IMR-90 (cell line): ENCODE measurements around the gene C6orf58. TPM values are rescaled to one million over a fixed set of nuclear protein-coding genes. Genes with fewer than 3 reads are reported as not detected.

Experiments
- ATAC-seq: fragments of 200-7000 bp; cut with Tn5 transposase; 2 replicates; pipeline ENCODE4 v1.9.1; 2020; ENCODE audit warnings: low read depth, mild to moderate bottlenecking, moderate library complexity
- BruUV-seq: library from RNA; stranded (reverse); fragments of 400-500 nt; replicated peaks from 2 replicates; lab custom pipeline; 2021; lab: Mats Ljungman, UMichigan
- CTCF ChIA-PET: fragments of 300-600 bp; formaldehyde crosslinking; extraction: SDS; loops from one replicate; lab custom pipeline; 2021; ENCODE audit warnings: antibody characterized with exemption; lab: Yijun Ruan, JAX
- POLR2A ChIA-PET: fragments of 300-600 bp; sonication (Branson Sonifier 250); formaldehyde crosslinking; loops from one replicate; lab custom pipeline; 2022; ENCODE audit warnings: antibody characterized with exemption; ENCODE audit not compliant: unreplicated experiment; lab: Charles Lee
- DNase-seq: peaks from one replicate; pipeline ENCODE4 v3.0.0; 2013
- H2AFZ ChIP-seq: replicated peaks from 2 replicates; pipeline ENCODE3; 2013; ENCODE audit warnings: low read length, mild to moderate bottlenecking; ENCODE audit not compliant: poor library complexity
- H2AK5ac ChIP-seq: 2 replicates; pipeline ENCODE4 v1.6.1; 2013; ENCODE audit warnings: low read depth, low read length, inconsistent platforms
- H2AK9ac ChIP-seq: replicated peaks from 2 replicates; pipeline ENCODE3; 2013; ENCODE audit warnings: mild to moderate bottlenecking, low read depth, low read length, moderate library complexity; ENCODE audit not compliant: poor library complexity
- H2BK120ac ChIP-seq: 2 replicates; pipeline ENCODE4 v1.6.1; 2013; ENCODE audit warnings: low read depth, low read length, inconsistent platforms
- H2BK15ac ChIP-seq: 3 replicates; pipeline ENCODE4 v1.6.1; 2013; ENCODE audit warnings: low read depth, low read length, inconsistent platforms
- H2BK20ac ChIP-seq: 2 replicates; pipeline ENCODE4 v1.6.1; 2013; ENCODE audit warnings: low read depth, mild to moderate bottlenecking, inconsistent platforms, low read length, moderate library complexity
- H2BK5ac ChIP-seq: 2 replicates; pipeline ENCODE4 v1.6.1; 2013; ENCODE audit warnings: mild to moderate bottlenecking, low read depth, low read length, inconsistent platforms; ENCODE audit not compliant: poor library complexity, severe bottlenecking
- H3K14ac ChIP-seq: replicated peaks from 2 replicates; pipeline ENCODE4 v1.6.1; 2013; ENCODE audit warnings: low read depth, low read length, inconsistent platforms
- H3K18ac ChIP-seq: 2 replicates; pipeline ENCODE4 v1.6.1; 2013; ENCODE audit warnings: low read depth, low read length, control low read depth
- H3K23ac ChIP-seq: 2 replicates; pipeline ENCODE4 v1.6.1; 2013; ENCODE audit warnings: low read depth, low read length, inconsistent platforms
- H3K27ac ChIP-seq: 2 replicates; pipeline ENCODE4 v1.5.1; 2013; ENCODE audit warnings: mild to moderate bottlenecking, control low read depth, low read length; ENCODE audit not compliant: insufficient read depth
- H3K27me3 ChIP-seq: 2 replicates; pipeline ENCODE4 v1.6.1; 2013; ENCODE audit warnings: low read length; ENCODE audit not compliant: control insufficient read depth, insufficient read depth
- H3K36me3 ChIP-seq: 2 replicates; pipeline ENCODE4 v1.6.1; 2013; ENCODE audit warnings: low read length, mixed read lengths; ENCODE audit not compliant: control insufficient read depth, insufficient read depth
- H3K4ac ChIP-seq: 2 replicates; pipeline ENCODE4 v1.6.1; 2013; ENCODE audit warnings: low read depth, low read length, inconsistent platforms
- H3K4me1 ChIP-seq: 2 replicates; pipeline ENCODE4 v1.6.1; 2013; ENCODE audit warnings: low read length, mixed read lengths; ENCODE audit not compliant: control insufficient read depth, insufficient read depth
- H3K4me2 ChIP-seq: 2 replicates; pipeline ENCODE4 v1.6.1; 2013; ENCODE audit warnings: low read depth, mild to moderate bottlenecking, control low read depth, low read length, moderate library complexity
- H3K4me3 ChIP-seq: 2 replicates; pipeline ENCODE4 v1.5.1; 2013; ENCODE audit warnings: low read depth, mild to moderate bottlenecking, control low read depth, low read length, moderate library complexity; ENCODE audit not compliant: insufficient read depth
- H3K56ac ChIP-seq: 2 replicates; pipeline ENCODE4 v1.6.1; 2013; ENCODE audit warnings: low read length, inconsistent platforms; ENCODE audit not compliant: insufficient read depth; ENCODE audit errors: extremely low read depth
- H3K79me1 ChIP-seq, 2 experiments: 2 replicates each; pipeline ENCODE4 v1.6.1; 2013; ENCODE audit warnings: low read length in 2 of 2, inconsistent platforms in 1 of 2, low read depth in 1 of 2
- H3K9ac ChIP-seq: 2 replicates; pipeline ENCODE4 v1.6.1; 2013; ENCODE audit warnings: low read depth, low read length, control low read depth
- H3K9me1 ChIP-seq: 2 replicates; pipeline ENCODE4 v1.6.1; 2013; ENCODE audit warnings: low read length, inconsistent platforms; ENCODE audit not compliant: insufficient read depth
- H3K9me3 ChIP-seq: 2 replicates; pipeline ENCODE4 v1.6.1; 2013; ENCODE audit warnings: low read length; ENCODE audit not compliant: control insufficient read depth, insufficient read depth
- H4K20me1 ChIP-seq: 2 replicates; pipeline ENCODE4 v1.6.1; 2013; ENCODE audit warnings: low read length, inconsistent platforms; ENCODE audit not compliant: insufficient read depth
- H4K5ac ChIP-seq: 2 replicates; pipeline ENCODE4 v1.6.1; 2013; ENCODE audit warnings: mild to moderate bottlenecking, low read depth, low read length, control low read depth
- H4K8ac ChIP-seq, 2 experiments: 2 replicates each; pipeline ENCODE4 v1.6.1; 2013; ENCODE audit warnings: low read depth in 2 of 2, low read length in 2 of 2, control low read depth in 1 of 2, inconsistent platforms in 1 of 2
- H4K91ac ChIP-seq: 2 replicates; pipeline ENCODE4 v1.6.1; 2013; ENCODE audit warnings: low read depth, low read length, inconsistent platforms; ENCODE audit not compliant: insufficient read depth
- CEBPB ChIP-seq: IDR thresholded peaks from 2 replicates; pipeline ENCODE4 v1.6.1; 2012; ENCODE audit warnings: low read depth, low read length, improper control_type of control experiment
- CTCF ChIP-seq: conservative IDR thresholded peaks from 2 replicates; pipeline ENCODE4 v1.5.1; 2012; ENCODE audit warnings: mild to moderate bottlenecking, low read depth, low read length, improper control_type of control experiment
- MAZ ChIP-seq: IDR thresholded peaks from 2 replicates; pipeline ENCODE4 v1.6.1; 2012; ENCODE audit warnings: low read depth, mild to moderate bottlenecking, low read length, improper control_type of control experiment, moderate library complexity, borderline replicate concordance
- MXI1 ChIP-seq: IDR thresholded peaks from 2 replicates; pipeline ENCODE4 v1.6.1; 2012; ENCODE audit warnings: low read depth, mild to moderate bottlenecking, low read length, moderate library complexity, borderline replicate concordance
- NFE2L2 ChIP-seq: fragments of 150-350 bp; IDR thresholded peaks from 2 replicates; pipeline ENCODE4 v1.6.1; 2016; ENCODE audit warnings: low read depth, mild to moderate bottlenecking, low read length
- RAD21 ChIP-seq: IDR thresholded peaks from 2 replicates; pipeline ENCODE4 v1.6.1; 2012; ENCODE audit warnings: low read length, improper control_type of control experiment
- RCOR1 ChIP-seq: IDR thresholded peaks from 2 replicates; pipeline ENCODE4 v1.6.1; 2012; ENCODE audit warnings: mild to moderate bottlenecking, low read length, improper control_type of control experiment; ENCODE audit not compliant: insufficient replicate concordance
- USF2 ChIP-seq: fragments of 150-350 bp; IDR thresholded peaks from 2 replicates; pipeline ENCODE4 v1.6.1; 2017; ENCODE audit warnings: mild to moderate bottlenecking, antibody characterized with exemption, low read length, low read depth
- dilution Hi-C: fragments of 300-500 bp; cut with HindIII; formaldehyde crosslinking; loops from one replicate; pipeline ENCODE4 v1.14.3; 2018; ENCODE audit warnings: low sequenced_read_pairs; ENCODE audit not compliant: unreplicated experiment
- in situ Hi-C: fragments of 300-500 bp; cut with MboI; formaldehyde crosslinking; loops from 3 replicates; pipeline ENCODE4 v1.14.3; 2019; ENCODE audit warnings: low sequenced_read_pairs, inconsistent platforms, mixed read lengths
- intact Hi-C: fragments of 100-400 bp; cut with micrococcal nuclease; formaldehyde crosslinking; loops from 2 replicates; pipeline ENCODE4 v1.10.0; 2022
- polyA plus RNA-seq, 3 experiments: library from polyadenylated mRNA; depleted of rRNA; stranded (reverse); fragments of >200 nt; gene quantifications; 2 replicates each; pipeline ENCODE4 v1.2.3, GENCODE V29; 2012; ENCODE audit warnings: low replicate concordance in 1 of 3
- total RNA-seq: library from RNA; depleted of rRNA; stranded (reverse); fragments of >200 nt; gene quantifications from 2 replicates; pipeline ENCODE4 v1.2.3, GENCODE V29; 2012

The C6orf58 gene
- total and polyA plus RNA-seq, 2 of the 4 experiments (the other 2 are of a cell fraction): 0.09 TPM; not detected in 1

- dilution Hi-C loops (no loop called here), intact Hi-C loops (no loop called here), in situ Hi-C loops (no loop called here)
- POLR2A ChIA-PET: no interaction called here
- Histone ChIP-seq H3K23ac (no peak overlapping the region), H3K4me3 (no peak overlapping the region), H2BK20ac (no peak overlapping the region), H3K4ac (no peak overlapping the region), H3K27me3 (no peaks in the 10 kb centered on the region), H3K9ac (no peak overlapping the region), H2BK120ac (no peak overlapping the region), H3K4me2 (no peak overlapping the region), H4K91ac (no peak overlapping the region), H4K20me1 (no peaks in the 10 kb centered on the region), H3K56ac (no peak overlapping the region), H4K5ac (no peak overlapping the region), H2AK9ac (no peak overlapping the region), H3K79me1 (no peaks in the 10 kb centered on the region), H2BK5ac (no peak overlapping the region), H4K8ac (no peak overlapping the region), H3K18ac (no peak overlapping the region), H2BK15ac (no peak overlapping the region), H3K4me1 (no peaks in the 10 kb centered on the region), H3K9me1 (no peaks in the 10 kb centered on the region), H3K36me3 (no peaks in the 10 kb centered on the region), H2AFZ (no peak overlapping the region), H3K9me3 (no peaks in the 10 kb centered on the region), H3K14ac (no peak overlapping the region), H3K27ac (no peak overlapping the region), H2AK5ac (no peak overlapping the region)
- CTCF ChIA-PET: no interaction called here
- no peak for TF ChIP-seq CTCF
- TF ChIP-seq RCOR1: no peak
- no peak for TF ChIP-seq MAZ
- TF ChIP-seq RAD21: no peak
- TF ChIP-seq MXI1: no peak
- TF ChIP-seq USF2: no peak
- TF ChIP-seq CEBPB: no peak
- TF ChIP-seq NFE2L2: no peak
- ATAC-seq: no peak
- BruUV-seq: no TSS peak
- no peak for DNase-seq
Observed at GRCh38 chr6:127566119-127566518, 10.9 kb upstream of the C6orf58 start.
